ENCODE data around the gene ZBTB14.

DNA sequence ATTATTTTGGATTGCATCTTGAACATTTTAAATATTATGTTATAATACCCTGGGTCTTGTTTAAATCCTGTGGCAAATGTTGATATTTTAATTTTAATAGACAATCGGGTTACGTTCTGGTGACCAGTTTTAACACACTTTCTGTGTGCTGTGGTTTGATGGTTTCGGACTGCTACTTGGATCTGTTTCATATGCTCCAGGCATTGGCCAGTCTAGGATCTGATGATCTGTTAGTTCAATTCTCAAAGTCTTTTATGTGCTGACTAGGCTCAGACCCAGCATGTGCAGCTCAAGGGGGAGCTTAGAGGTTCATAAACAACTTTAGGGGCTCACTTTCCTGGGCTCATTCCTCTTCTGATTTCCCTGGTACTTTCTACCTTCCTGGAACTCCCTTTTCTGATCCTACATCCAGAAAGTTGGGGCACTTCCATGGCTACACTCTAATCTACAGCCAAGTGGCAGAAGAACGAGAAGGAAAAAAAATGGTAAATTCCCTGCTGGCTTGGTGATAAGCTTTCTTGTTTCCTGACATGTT lies 5.0 kb upstream of the ZBTB14 start:
- TF ChIP-seq POLR2A (IDR thresholded peaks at IDR 0.05), result no peak
- TF ChIP-seq, protein P1, sequence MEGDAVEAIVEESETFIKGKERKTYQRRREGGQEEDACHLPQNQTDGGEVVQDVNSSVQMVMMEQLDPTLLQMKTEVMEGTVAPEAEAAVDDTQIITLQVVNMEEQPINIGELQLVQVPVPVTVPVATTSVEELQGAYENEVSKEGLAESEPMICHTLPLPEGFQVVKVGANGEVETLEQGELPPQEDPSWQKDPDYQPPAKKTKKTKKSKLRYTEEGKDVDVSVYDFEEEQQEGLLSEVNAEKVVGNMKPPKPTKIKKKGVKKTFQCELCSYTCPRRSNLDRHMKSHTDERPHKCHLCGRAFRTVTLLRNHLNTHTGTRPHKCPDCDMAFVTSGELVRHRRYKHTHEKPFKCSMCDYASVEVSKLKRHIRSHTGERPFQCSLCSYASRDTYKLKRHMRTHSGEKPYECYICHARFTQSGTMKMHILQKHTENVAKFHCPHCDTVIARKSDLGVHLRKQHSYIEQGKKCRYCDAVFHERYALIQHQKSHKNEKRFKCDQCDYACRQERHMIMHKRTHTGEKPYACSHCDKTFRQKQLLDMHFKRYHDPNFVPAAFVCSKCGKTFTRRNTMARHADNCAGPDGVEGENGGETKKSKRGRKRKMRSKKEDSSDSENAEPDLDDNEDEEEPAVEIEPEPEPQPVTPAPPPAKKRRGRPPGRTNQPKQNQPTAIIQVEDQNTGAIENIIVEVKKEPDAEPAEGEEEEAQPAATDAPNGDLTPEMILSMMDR (IDR thresholded peaks at IDR 0.05 in 4 of 5, conservative IDR thresholded peaks at IDR 0.05 in 1 of 5), result no peak
